HCT116 (cell line): ENCODE measurements around the gene FHOD3. TPM values are rescaled to one million over a fixed set of nuclear protein-coding genes. Genes with fewer than 3 reads are reported as not detected.

Experiments
- ATAC-seq: fragments of 200-7000 bp; cut with Tn5 transposase; 2 replicates; pipeline ENCODE4 v1.9.1; 2020; ENCODE audit warnings: mild to moderate bottlenecking, moderate library complexity
- BruUV-seq: library from RNA; stranded (reverse); fragments of 400-500 nt; replicated peaks from 2 replicates; lab custom pipeline; 2021; lab: Mats Ljungman, UMichigan
- CTCF ChIA-PET: fragments of 300-600 bp; sonication (Branson Sonifier 250); formaldehyde crosslinking; loops from one replicate; lab custom pipeline; 2021; ENCODE audit warnings: antibody characterized with exemption; lab: Charles Lee
- POLR2A ChIA-PET: fragments of 300-600, 350-600 bp; sonication (Branson Sonifier 250); formaldehyde crosslinking; loops from one replicate; lab custom pipeline; 2021; ENCODE audit warnings: antibody characterized with exemption; lab: Charles Lee
- RAD21 ChIA-PET, 2 experiments: fragments of 300-600 bp; sonication (Branson Sonifier 250); formaldehyde crosslinking; loops; one replicate each; lab custom pipeline; 2023; ENCODE audit warnings: low total read pairs in 2 of 2; ENCODE audit not compliant: uncharacterized antibody in 2 of 2, unreplicated experiment in 2 of 2, low non-redundant PET in 1 of 2; lab: Charles Lee
- DNase-seq: peaks from one replicate; pipeline ENCODE4 v3.0.0-alpha.2; 2010; ENCODE audit warnings: low read depth, low spot score
- H2AFZ ChIP-seq: fragments of 200-600 bp; shearing (Covaris generic), sonication (generic); 2 replicates; pipeline ENCODE4 v1.6.1; 2017; ENCODE audit warnings: low read depth, mixed run types, mixed read lengths, antibody characterized with exemption, low read length; ENCODE audit not compliant: poor library complexity, severe bottlenecking
- H3K27ac ChIP-seq: 2 replicates; pipeline ENCODE4 v1.5.1; 2012; ENCODE audit warnings: low read depth, low read length
- H3K27me3 ChIP-seq: fragments of 200-600 bp; sonication (generic); 2 replicates; pipeline ENCODE4 v1.6.1; 2016; ENCODE audit warnings: mixed run types, low read length, mixed read lengths; ENCODE audit not compliant: insufficient read depth
- H3K36me3 ChIP-seq, 2 experiments: fragments of 200-500 bp in 1 of 2; fragments of 200-600 bp in 1 of 2; sonication (Bioruptor generic) in 1 of 2; sonication (generic) in 1 of 2; 2 replicates each; pipeline versions ENCODE4 v1.5.1 to v1.6.1; 2014 to 2016; ENCODE audit warnings: low read length in 2 of 2, inconsistent platforms in 1 of 2, mixed read lengths in 1 of 2, mixed run types in 1 of 2; ENCODE audit not compliant: insufficient read depth in 2 of 2, control insufficient read depth in 1 of 2
- H3K4me1 ChIP-seq, 2 experiments: fragments of 200-600 bp in 1 of 2; sonication (generic) in 1 of 2; 2 replicates each; pipeline versions ENCODE4 v1.5.1 to v1.6.1; 2012 to 2017; ENCODE audit warnings: low read length in 2 of 2, inconsistent platforms in 1 of 2, mild to moderate bottlenecking in 1 of 2, mixed read lengths in 1 of 2, mixed run types in 1 of 2, moderate library complexity in 1 of 2; ENCODE audit not compliant: insufficient read depth in 2 of 2, control insufficient read depth in 1 of 2
- H3K4me2 ChIP-seq: fragments of 200-600 bp; sonication (generic); 2 replicates; pipeline ENCODE4 v1.6.1; 2017; ENCODE audit warnings: mixed run types, low read length, mixed read lengths
- H3K4me3 ChIP-seq, 2 experiments: fragments of 200-600 bp in 1 of 2; sonication (generic) in 1 of 2; replicated peaks in 1 of 2; 2 replicates each; pipeline ENCODE4 v1.5.1; 2011 to 2016; ENCODE audit warnings: low read length in 2 of 2, control low read depth in 1 of 2, low read depth in 1 of 2, mild to moderate bottlenecking in 1 of 2, mixed read lengths in 1 of 2, mixed run types in 1 of 2
- H3K79me2 ChIP-seq: fragments of 200-600 bp; sonication (generic); 2 replicates; pipeline ENCODE4 v1.6.1; 2017; ENCODE audit warnings: mild to moderate bottlenecking, mixed run types, low read length, moderate library complexity, mixed read lengths; ENCODE audit not compliant: insufficient read depth
- H3K9ac ChIP-seq: fragments of 200-600 bp; sonication (generic); 2 replicates; pipeline ENCODE4 v1.6.1; 2016; ENCODE audit warnings: low read length, mixed read lengths
- H3K9me2 ChIP-seq: fragments of 200-600 bp; sonication (generic), shearing (Covaris generic); 2 replicates; pipeline ENCODE4 v1.6.1; 2017; ENCODE audit warnings: mixed run types, mild to moderate bottlenecking, moderate library complexity; ENCODE audit not compliant: insufficient read depth
- H3K9me3 ChIP-seq, 2 experiments: fragments of 200-500 bp in 1 of 2; fragments of 200-600 bp in 1 of 2; sonication (Bioruptor generic) in 1 of 2; sonication (generic) in 1 of 2; 2 replicates each; pipeline ENCODE4 v1.6.1; 2014 to 2017; ENCODE audit warnings: low read length in 2 of 2, mixed read lengths in 2 of 2, inconsistent platforms in 1 of 2, low read depth in 1 of 2, mild to moderate bottlenecking in 1 of 2, mixed run types in 1 of 2, moderate library complexity in 1 of 2; ENCODE audit not compliant: control insufficient read depth in 1 of 2, insufficient read depth in 1 of 2
- H4K20me1 ChIP-seq: fragments of 200-600 bp; sonication (generic), shearing (Covaris generic); 2 replicates; pipeline ENCODE4 v1.6.1; 2017; ENCODE audit warnings: mixed run types, mild to moderate bottlenecking, moderate library complexity; ENCODE audit not compliant: insufficient read depth
- CBX3 ChIP-seq: IDR thresholded peaks from 2 replicates; pipeline ENCODE4 v1.6.1; 2012; ENCODE audit warnings: low read depth
- CEBPB ChIP-seq: IDR thresholded peaks from 2 replicates; pipeline ENCODE4 v1.6.1; 2012; ENCODE audit warnings: low read depth
- EGR1 ChIP-seq: IDR thresholded peaks from 2 replicates; pipeline ENCODE4 v1.6.1; 2012; ENCODE audit warnings: low read depth
- EZH2 ChIP-seq: fragments of 200-600 bp; sonication (generic); IDR thresholded peaks from 2 replicates; pipeline ENCODE4 v1.6.1; 2017; ENCODE audit warnings: antibody characterized with exemption, mixed run types
- EZH2phosphoT487 ChIP-seq: fragments of 200-600 bp; IDR thresholded peaks from 2 replicates; pipeline ENCODE4 v1.6.1; 2018; ENCODE audit warnings: antibody characterized with exemption, borderline replicate concordance
- JUND ChIP-seq: IDR thresholded peaks from 2 replicates; pipeline ENCODE4 v1.6.1; 2012
- POLR2A ChIP-seq: IDR thresholded peaks from 2 replicates; pipeline ENCODE4 v1.7.0; 2011; ENCODE audit warnings: borderline replicate concordance; ENCODE audit not compliant: insufficient read depth, insufficient read length; ENCODE audit errors: extremely low read depth
- POLR2AphosphoS5 ChIP-seq: IDR thresholded peaks from 2 replicates; pipeline ENCODE4 v1.6.1; 2011; ENCODE audit warnings: mild to moderate bottlenecking, low read depth, low read length, moderate library complexity
- RAD21 ChIP-seq: IDR thresholded peaks from 2 replicates; pipeline ENCODE4 v1.6.1; 2012; ENCODE audit warnings: low read depth, mild to moderate bottlenecking
- SIN3A ChIP-seq: IDR thresholded peaks from 2 replicates; pipeline ENCODE4 v1.6.1; 2012; ENCODE audit warnings: low read depth
- SP1 ChIP-seq: IDR thresholded peaks from 2 replicates; pipeline ENCODE4 v1.6.1; 2012; ENCODE audit warnings: low read depth
- TCF7L2 ChIP-seq: IDR thresholded peaks from 2 replicates; pipeline ENCODE4 v1.7.0; 2011; ENCODE audit warnings: borderline replicate concordance, inconsistent platforms; ENCODE audit not compliant: insufficient read depth, insufficient read length; ENCODE audit errors: extremely low read depth
- ZFX ChIP-seq: fragments of 450-650 bp; IDR thresholded peaks from 2 replicates; pipeline ENCODE4 v1.6.1; 2017
- intact Hi-C: fragments of 100-400 bp; cut with micrococcal nuclease; formaldehyde crosslinking; loops from 2 replicates; pipeline ENCODE4 v1.10.0; 2022
- total RNA-seq: library from RNA; stranded (reverse); gene quantifications from one replicate; pipeline ENCODE4 v1.2.1, GENCODE V29; 2021; ENCODE audit not compliant: unreplicated experiment
- TF ChIP-seq, protein P1 (sequence below): IDR thresholded peaks from 2 replicates; pipeline ENCODE4 v1.6.1; 2011; ENCODE audit warnings: mild to moderate bottlenecking, low read length, moderate library complexity; ENCODE audit not compliant: insufficient replicate concordance; ENCODE audit errors: extremely low read depth
- TF ChIP-seq, protein P2 (sequence below): IDR thresholded peaks from 2 replicates; pipeline ENCODE4 v1.6.1; 2012; ENCODE audit warnings: low read depth
- TF ChIP-seq, protein P3 (sequence below), 3 experiments: fragments of 200-600 bp in 1 of 3; sonication (generic) in 1 of 3; IDR thresholded peaks in 2 of 3; conservative IDR thresholded peaks in 1 of 3; 2 replicates each; pipeline ENCODE4 v1.5.1; 2012 to 2017; ENCODE audit warnings: low read depth in 2 of 3, low read length in 2 of 3, antibody characterized with exemption in 1 of 3, borderline replicate concordance in 1 of 3, control low read depth in 1 of 3, mild to moderate bottlenecking in 1 of 3, mixed read lengths in 1 of 3, mixed run types in 1 of 3, moderate library complexity in 1 of 3; ENCODE audit not compliant: insufficient read depth in 1 of 3

FHOD3 gene
- total RNA-seq, 1 experiment from 2014 or later, result 4.0 TPM

DNA sequence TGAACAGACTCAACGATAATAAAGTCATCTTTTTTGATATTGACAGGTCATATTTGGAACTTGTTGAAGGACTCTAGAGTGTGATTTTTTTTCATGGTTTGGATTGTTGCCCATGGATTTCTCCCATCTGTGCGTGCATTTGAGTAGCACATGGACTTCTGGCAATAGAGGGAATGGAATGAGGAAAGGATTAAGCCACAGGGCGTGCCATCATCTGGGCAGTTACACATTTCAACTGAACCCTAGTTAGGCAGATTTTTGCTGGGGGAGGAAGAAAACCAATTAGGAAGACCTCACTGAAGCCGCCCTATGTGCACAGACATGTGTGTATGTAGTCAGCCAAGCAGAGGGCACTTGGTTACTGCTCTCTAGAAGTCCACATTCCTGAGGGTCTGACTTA lies 458.7 kb downstream of the FHOD3 start:
- ChIA-PET CTCF (interaction anchor here (1.4 kb wide), 1 partner anchor 660 kb away, joined by 4 read pairs; no protein-coding TSS in a partner anchor), RAD21 (no interaction called here)
- Histone ChIP-seq H4K20me1 (no peaks in the 10 kb centered on the region), H3K27ac (no peak overlapping the region), H3K36me3 (no peaks in the 10 kb centered on the region), H3K9ac (no peak overlapping the region), H2AFZ (no peak overlapping the region), H3K79me2 (no peaks in the 10 kb centered on the region), H3K9me3 (no peaks in the 10 kb centered on the region), H3K27me3 (no peaks in the 10 kb centered on the region), H3K4me1 (no peaks in the 10 kb centered on the region; a peak in 1 of 4 replicates)
- DNase-seq, result no peak
- intact Hi-C loops, result loop anchor here (2.0 to 10.0 kb wide), 3 partner anchors 343 to 731 kb away; no protein-coding TSS in a partner anchor
- no TSS peak for BruUV-seq
- TF ChIP-seq EGR1, result no peak
- TF ChIP-seq CEBPB, result no peak
- no peak for TF ChIP-seq TCF7L2
- TF ChIP-seq EZH2phosphoT487, result no peak
- no peak for TF ChIP-seq POLR2AphosphoS5
- TF ChIP-seq EZH2, result no peak
- TF ChIP-seq RAD21, result no peak
- TF ChIP-seq, protein P1, sequence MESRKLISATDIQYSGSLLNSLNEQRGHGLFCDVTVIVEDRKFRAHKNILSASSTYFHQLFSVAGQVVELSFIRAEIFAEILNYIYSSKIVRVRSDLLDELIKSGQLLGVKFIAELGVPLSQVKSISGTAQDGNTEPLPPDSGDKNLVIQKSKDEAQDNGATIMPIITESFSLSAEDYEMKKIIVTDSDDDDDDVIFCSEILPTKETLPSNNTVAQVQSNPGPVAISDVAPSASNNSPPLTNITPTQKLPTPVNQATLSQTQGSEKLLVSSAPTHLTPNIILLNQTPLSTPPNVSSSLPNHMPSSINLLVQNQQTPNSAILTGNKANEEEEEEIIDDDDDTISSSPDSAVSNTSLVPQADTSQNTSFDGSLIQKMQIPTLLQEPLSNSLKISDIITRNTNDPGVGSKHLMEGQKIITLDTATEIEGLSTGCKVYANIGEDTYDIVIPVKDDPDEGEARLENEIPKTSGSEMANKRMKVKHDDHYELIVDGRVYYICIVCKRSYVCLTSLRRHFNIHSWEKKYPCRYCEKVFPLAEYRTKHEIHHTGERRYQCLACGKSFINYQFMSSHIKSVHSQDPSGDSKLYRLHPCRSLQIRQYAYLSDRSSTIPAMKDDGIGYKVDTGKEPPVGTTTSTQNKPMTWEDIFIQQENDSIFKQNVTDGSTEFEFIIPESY, result no peak
- TF ChIP-seq POLR2A, result no peak
- no peak for TF ChIP-seq JUND
- TF ChIP-seq CBX3, result no peak
- TF ChIP-seq, protein P2, sequence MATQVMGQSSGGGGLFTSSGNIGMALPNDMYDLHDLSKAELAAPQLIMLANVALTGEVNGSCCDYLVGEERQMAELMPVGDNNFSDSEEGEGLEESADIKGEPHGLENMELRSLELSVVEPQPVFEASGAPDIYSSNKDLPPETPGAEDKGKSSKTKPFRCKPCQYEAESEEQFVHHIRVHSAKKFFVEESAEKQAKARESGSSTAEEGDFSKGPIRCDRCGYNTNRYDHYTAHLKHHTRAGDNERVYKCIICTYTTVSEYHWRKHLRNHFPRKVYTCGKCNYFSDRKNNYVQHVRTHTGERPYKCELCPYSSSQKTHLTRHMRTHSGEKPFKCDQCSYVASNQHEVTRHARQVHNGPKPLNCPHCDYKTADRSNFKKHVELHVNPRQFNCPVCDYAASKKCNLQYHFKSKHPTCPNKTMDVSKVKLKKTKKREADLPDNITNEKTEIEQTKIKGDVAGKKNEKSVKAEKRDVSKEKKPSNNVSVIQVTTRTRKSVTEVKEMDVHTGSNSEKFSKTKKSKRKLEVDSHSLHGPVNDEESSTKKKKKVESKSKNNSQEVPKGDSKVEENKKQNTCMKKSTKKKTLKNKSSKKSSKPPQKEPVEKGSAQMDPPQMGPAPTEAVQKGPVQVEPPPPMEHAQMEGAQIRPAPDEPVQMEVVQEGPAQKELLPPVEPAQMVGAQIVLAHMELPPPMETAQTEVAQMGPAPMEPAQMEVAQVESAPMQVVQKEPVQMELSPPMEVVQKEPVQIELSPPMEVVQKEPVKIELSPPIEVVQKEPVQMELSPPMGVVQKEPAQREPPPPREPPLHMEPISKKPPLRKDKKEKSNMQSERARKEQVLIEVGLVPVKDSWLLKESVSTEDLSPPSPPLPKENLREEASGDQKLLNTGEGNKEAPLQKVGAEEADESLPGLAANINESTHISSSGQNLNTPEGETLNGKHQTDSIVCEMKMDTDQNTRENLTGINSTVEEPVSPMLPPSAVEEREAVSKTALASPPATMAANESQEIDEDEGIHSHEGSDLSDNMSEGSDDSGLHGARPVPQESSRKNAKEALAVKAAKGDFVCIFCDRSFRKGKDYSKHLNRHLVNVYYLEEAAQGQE, result no peak
- TF ChIP-seq SP1, result no peak
- TF ChIP-seq, protein P3, sequence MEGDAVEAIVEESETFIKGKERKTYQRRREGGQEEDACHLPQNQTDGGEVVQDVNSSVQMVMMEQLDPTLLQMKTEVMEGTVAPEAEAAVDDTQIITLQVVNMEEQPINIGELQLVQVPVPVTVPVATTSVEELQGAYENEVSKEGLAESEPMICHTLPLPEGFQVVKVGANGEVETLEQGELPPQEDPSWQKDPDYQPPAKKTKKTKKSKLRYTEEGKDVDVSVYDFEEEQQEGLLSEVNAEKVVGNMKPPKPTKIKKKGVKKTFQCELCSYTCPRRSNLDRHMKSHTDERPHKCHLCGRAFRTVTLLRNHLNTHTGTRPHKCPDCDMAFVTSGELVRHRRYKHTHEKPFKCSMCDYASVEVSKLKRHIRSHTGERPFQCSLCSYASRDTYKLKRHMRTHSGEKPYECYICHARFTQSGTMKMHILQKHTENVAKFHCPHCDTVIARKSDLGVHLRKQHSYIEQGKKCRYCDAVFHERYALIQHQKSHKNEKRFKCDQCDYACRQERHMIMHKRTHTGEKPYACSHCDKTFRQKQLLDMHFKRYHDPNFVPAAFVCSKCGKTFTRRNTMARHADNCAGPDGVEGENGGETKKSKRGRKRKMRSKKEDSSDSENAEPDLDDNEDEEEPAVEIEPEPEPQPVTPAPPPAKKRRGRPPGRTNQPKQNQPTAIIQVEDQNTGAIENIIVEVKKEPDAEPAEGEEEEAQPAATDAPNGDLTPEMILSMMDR (IDR thresholded peaks at IDR 0.05 in 2 of 3, conservative IDR thresholded peaks at IDR 0.05 in 1 of 3; ENCODE audit: borderline replicate concordance in 1 of 3, insufficient read depth in 1 of 3, low read depth in 2 of 3, low read length in 2 of 3), result no peak
- TF ChIP-seq SIN3A, result no peak
- TF ChIP-seq ZFX, result no peak
- TF ChIP-seq, all 23 proteins: peak for 0
- ATAC-seq, result no peak
- H3K4me3 ChIP-seq, result no peak overlapping the region
- H3K4me2 ChIP-seq, result no peak overlapping the region
- no peaks in the 10 kb centered on the region for H3K9me2 ChIP-seq
- POLR2A ChIA-PET, result no interaction called here
